HG03135 (cell line): ENCODE results near the gene FANCD2OS.
"Not testable (repeated sequence)": the region's sequence is repeated elsewhere in the genome, so short reads cannot be mapped to it uniquely, and the experiment has no call there.

Source experiments
- ATAC-seq: cut with Tn5 transposase; IDR thresholded peaks from one replicate; pipeline ENCODE4 v1.9.1; 2021; ENCODE audit warnings: mild to moderate bottlenecking, moderate library complexity; ENCODE audit not compliant: unreplicated experiment

The FANCD2OS gene

GRCh38 chr3:10093678-10094077 is 14.4 kb downstream of the FANCD2OS start:
- no peak for ATAC-seq

GRCh38 chr3:10091387-10091786 is 16.7 kb downstream of the FANCD2OS start:
- ATAC-seq = not testable (repeated sequence)

GRCh38 chr3:10090774-10091173 is 17.3 kb downstream of the FANCD2OS start:
- not testable (repeated sequence) for ATAC-seq

- ATAC-seq = no peak
These were observed 17.9 kb downstream of the FANCD2OS start for GRCh38 chr3:10090179-10090578.

- ATAC-seq = no peak
These were observed 19.8 kb downstream of the FANCD2OS start for GRCh38 chr3:10088256-10088655.

- ATAC-seq = no peak
These were observed 22.3 kb downstream of the FANCD2OS start for GRCh38 chr3:10085738-10086137.

GRCh38 chr3:10081871-10082270 is 26.2 kb downstream of the FANCD2OS start:
- no peak for ATAC-seq

- no peak for ATAC-seq
These were observed 33.4 kb downstream of the FANCD2OS start for GRCh38 chr3:10074666-10075065.

- ATAC-seq = not testable (repeated sequence)
These were observed 38.0 kb downstream of the FANCD2OS start for GRCh38 chr3:10070077-10070476.

- no peak for ATAC-seq
These were observed 53.0 kb downstream of the FANCD2OS start for GRCh38 chr3:10055097-10055496.
